Activated CD4-positive, alpha-beta T cell treated with anti-CD3 and anti-CD28 coated beads, Interleukin-2, amount 50 U/mL, for 4 hours (primary cell): ENCODE results near the gene SH3BP2.

Experiments used
- DNase-seq, 2 experiments: peaks; one replicate each; pipeline ENCODE4 v3.0.0-alpha.2; 2020

Gene SH3BP2

DNA sequence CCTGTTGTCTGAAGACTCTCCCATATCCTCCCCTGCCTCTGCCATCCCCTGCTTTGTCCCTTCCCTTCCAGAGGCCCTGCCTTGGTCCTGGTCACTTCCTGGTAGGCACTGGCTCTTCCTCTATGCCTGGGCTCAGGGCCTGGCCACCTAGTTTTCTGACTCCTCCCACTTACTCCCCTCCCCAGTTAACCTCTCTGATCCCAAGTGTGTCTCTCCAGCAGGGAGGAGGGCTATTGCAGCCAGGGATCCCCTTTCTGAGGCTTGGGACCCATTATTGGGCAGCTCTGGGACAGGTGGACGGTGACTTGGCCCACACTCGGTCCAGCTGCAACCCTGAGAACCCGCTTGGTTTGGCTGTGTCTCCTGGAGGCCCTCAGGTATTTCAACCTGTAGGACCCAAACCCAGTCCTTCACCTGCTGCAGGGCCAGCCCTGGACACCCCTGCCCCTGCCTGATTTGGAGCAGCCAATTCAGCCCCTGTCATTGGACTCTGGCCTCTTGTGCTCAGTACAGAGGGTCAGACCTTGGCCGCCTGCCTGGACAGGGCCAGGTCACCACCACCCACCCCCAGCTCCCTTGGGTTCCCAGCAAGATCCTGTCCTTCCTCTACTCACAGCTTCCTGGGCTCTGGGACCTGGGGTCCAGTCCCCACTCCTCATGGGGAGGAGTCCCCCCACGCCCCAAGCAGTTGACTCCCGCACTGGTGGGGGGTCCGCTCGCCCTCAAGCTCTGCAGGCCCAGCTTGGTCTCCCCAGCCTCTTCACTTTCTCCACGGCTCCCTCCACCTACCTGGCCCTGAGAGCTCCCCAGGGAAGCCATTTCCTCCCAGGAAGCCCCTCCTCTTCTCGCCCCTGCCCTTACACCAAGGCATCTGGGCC is 1.1 kb upstream of the SH3BP2 start:
- DNase-seq = no peak

DNA sequence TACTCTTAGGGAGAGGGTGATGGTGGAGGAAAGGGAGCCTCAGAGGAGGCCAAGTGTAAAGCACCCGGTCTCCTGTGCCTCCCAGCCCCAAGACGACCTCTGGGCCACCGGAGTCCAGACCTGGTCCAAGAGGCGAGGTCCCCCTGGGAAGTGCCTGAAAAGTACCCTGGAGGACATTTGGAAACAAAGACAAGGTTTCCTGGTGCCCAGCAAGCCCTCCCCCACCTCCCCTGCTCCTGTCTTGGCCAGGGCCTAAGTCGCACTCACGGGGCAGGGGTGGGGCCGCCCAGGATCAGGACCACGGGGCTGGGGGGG is 532 bp upstream of the SH3BP2 start:
- DNase-seq = no peak

DNA sequence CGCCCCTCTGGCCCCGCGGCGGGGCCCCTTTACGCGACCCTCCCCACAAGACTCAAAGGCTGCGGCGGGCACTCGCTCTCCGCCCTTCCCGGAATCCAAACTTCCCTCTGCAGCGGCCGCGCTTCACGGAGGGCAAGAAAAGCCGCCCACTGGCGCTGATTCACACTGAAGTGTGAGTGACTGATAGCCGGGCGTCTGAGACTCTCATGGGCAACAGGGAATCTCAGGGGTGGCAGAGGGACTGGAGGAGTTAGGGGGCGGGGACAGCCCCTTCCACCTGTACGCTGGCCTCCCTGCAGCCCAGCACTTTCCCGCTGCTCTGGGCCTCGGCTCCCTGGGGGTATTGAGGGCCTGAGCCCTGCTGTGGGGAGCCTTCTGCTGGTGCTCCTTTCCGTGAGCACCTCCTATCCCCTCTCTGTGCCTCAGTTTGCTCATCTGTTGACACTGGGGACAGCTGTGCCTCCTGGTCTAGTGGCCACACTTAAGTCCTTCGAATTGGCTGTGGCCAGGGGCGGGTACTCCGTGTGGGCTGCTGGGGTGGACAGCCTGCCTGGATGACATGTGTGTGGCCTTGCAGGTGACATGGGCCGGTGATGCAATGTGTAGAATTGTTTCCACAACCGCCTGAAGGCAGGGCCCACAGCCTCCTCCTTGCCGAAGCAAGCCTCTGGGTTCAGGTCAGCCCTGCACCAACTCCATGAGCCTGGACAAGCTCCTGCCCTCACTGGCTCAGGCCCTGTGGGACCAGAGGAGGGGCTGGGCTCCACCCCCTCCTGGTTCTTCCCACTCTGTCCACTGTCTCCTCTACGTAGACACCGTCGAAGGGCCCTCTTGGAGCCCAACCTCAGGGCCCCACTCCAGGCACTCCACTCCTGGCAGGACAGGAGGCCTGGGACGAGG is 951 bp downstream of the SH3BP2 start:
- peak; percentile 52 to 57 for DNase-seq

DNA sequence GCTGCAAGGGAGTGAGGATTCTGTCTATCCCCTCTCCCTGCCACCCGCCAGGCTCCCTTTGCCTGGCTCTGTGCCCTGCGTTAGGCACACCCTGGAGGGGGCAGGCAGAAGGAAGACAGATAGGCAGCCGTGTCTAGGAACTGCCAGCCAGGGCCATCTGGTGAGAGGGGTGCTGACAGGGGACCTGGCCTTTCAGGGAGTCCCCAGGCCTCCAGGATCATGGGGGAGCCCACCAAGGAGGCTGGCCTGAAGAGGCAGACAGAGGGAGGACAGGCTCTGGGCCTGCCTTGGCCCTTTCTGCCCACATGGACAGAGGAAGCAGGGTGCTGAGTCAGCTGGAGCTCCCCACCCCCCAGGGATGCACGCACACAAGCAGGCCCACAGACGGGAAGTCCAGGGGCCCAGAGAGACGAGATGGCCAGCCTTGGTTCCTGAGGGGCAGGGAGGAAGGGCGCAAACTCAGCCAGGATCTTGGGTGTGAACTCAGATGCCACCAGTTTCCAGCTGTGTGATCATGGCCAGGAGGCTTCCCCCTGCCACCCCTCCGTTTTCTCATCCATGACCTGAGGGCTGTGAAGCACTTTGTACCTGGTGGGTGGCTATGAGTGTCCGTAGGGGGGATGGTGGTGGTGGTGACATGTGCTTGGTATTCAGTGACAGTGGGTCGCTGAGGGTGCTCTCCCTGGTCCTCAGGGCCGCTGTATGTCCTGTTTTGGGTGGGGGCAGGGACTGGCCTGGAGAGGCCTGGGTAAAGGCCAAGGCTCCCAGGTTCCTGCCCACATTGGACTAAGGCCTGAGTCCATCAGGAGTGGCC is 1.8 kb downstream of the SH3BP2 start:
- DNase-seq = no peak

DNA sequence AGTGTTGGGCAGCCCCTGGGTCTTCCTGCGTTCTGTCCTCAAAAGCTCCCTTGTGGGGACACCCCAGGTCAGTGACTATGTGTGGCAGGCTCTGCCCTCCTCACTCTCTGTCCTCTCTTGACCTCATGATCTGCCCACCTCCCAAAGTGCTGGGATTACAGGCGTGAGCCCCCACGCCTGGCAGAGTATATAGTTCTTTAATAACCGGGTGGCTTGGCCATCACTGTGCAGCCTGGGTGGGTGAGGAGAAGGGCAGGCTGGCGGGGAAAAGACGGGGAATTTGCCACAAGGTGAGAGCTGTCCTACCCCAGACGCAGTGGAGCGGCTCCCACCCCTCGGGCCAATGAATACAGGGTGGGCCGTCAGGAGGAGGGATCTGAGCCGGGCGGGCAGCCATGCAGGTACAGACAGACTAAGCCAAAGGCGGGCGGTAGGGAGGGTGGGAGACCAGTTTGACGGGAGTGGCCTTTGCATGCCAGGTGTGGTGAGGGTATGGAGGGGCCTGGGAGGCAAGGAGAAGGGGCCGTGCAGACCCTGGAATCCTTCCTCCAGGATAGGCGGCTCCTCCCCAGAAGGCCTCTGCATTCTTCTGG is 2.5 kb downstream of the SH3BP2 start:
- no peak for DNase-seq

DNA sequence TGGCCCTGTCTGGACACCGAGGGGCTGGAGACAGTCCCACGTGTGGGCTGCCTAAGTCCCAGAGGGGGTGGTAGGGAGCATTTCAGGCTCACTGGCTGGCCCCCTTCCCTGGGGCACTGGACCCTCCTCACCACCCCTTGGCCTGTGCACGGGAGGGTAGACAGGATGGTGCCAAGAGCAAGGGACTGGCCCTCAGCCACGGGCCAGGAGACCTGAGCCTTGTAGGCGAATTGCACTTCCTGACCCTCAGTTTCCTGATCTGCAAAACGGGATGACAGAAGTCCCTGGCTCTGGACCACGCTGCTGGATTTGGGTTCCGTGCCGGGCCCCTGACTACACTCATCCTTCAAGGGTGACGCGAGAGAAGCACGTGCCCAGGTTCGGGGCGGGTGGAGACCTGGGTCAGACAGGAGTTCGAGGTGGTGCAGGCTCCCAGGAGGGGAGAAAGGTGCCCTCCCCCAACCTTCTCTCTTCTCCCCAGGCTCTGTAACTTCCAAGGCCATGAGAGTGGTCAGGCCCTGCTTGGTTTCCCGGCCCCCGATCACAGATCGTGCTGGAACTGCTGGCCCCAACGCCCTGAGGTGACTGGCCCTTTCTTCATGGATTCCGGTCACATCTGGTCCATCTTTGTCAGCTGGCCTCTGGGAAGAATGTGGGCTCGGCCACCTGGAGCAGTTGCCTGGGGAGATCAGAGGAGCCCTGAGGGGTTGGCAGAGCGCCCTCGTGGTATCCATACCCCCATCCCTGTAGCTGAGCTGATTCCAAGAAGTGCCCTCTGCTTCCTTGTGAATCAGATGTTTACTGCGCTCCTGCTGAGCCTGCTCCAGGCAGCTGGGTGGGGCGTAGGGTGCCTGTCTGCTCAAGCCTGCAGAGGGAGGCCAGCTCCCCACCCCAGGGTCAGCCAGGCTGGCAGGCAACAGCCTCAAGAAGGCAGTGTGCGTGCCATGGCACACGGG is 3.3 kb downstream of the SH3BP2 start:
- DNase-seq = no peak

DNA sequence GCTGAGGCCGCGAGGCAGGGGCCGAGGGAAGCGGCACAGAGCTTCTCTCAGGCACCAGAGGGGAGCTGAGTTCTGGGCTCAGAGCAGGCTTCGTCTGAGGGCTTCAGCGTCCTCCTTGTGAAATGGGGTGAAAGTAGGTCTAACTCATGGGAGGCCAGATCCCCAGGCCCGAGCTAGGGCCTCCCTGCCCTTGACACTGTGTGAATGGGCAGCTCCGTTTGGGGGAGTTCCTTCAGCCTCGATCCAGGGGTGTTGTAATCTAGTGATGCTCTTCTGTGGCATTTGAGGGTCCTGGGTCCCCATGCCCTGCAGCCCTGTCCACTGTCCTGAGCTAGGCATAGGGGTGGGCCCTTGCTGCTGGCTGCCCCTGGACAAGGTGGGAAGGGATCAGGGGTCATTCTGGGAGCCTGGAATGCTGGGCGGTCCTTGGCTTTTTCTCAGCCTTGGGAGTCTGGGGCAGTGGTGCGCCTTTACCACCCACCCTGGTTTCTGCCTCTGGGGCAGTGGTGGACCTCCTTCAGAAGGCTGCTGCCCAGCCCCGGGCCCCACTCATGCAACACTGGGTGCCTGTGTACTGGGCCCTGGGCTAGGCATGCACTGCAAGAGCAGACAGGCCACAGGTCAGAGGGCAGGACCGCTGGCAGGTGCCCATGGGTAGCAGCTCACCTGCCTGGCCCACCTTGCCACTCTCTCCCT is 4.1 kb downstream of the SH3BP2 start:
- DNase-seq = no peak

DNA sequence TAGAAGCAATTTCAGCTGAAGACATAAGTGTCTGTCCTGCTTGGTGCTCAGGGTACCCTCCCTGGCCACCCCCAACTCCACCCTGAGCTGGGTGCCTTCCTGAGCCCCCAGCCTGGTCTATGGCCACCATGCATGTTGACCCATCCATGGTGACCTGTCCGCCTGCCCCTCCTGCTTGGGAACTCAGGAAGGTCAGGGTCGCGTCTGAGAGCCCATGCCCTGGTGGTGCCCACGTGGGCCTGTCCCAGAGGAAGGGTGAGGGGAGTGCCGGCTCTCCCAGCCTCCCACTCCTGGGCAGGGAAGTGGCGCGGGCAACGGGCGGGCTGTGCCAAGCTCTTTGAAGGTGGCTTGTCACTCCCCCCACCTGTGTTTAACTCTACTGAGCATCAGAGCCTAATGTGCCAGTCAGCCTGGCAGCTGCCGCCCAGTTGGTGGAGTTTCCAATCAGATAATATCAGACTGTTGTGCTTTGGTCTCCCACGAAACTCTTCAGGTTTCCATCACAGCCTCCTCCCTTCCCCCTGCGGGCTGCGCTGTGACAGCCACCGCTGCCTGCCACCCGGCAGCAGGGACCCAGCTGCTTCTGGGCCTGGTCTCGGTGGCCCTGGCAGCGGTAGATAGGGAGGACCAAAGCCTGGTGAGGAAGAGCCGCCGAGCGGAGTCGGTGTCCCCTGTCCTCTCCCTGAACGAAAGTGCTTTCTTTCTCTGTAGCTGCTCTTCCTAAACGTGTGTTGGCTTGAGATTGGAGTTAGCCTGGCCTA is 4.8 kb downstream of the SH3BP2 start:
- DNase-seq = peak; percentile 62 to 69

DNA sequence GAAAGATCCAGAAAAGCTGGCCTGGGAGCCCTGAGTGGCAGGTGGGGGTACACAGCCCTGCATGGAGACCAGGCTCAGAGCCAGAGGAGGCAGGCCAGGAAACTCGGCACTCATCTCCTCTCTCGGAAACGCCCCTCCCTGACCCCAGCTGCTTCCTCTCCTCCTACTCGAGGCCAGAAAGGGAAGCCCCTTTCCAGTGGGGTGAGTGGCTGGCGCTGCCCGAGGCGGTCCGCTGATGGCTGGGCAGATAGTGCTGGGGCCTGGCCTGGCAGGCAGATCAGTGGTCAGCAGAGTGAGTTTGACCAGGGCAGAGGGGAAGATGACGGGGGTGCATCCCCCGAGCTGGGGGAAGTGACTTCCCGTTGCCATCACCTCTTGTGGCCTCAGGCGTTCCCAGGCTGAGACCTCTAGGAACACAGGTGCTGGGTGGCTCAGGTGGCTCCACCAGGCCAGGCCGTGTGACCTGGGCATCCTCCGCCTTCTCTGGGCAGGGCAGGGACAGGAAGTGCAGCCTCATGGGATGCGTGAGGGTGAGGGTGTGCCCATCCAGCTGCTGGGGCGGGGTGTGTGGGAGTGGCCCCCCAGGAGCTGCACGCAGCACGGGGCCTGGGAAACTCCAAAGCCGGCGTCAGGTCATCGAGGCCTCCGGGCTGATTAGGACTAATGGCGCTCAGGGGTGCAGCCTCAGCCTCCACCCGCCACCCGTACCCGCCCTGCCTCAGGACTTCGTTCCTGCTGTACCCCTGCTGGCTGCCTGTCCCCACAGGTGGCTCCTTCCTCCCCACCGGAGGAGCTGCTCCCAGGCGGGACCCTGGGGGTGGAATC is 5.7 kb downstream of the SH3BP2 start:
- peak in 1 of 2 experiments; percentile 32 for DNase-seq

DNA sequence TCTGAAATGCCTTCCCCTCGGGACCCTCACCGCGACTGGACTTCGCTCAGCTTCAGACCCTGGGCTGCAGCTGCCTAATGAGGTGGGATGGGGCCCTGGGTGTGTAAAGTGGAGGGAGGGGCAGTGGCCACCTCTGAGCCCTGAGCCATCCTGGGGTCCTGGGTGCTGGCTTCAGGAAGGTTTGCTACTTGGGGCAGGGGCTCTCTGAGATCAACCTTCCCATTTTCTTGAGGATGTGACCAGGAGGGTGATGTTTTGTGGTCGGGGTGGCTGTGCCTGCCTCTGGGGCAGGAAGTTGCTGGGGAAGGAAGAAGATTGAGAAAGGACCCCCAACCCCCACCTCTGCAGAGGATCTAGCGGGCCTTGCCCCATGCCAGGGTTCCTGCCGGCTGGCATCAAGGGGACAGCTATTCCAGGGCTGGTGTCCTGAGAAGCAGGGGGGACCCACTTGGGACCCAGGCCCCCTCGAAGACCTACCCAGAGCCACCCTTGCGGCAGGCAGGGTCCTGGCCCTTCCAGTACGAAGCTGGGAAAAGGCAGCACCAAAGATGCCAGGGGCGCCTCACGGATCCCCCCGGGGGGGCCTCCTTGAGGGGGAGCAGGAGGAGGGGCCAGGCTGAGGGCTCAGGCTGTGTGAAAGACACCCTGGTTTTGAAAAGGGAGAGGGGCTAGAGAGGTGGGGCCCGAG is 6.5 kb downstream of the SH3BP2 start:
- DNase-seq = no peak

DNA sequence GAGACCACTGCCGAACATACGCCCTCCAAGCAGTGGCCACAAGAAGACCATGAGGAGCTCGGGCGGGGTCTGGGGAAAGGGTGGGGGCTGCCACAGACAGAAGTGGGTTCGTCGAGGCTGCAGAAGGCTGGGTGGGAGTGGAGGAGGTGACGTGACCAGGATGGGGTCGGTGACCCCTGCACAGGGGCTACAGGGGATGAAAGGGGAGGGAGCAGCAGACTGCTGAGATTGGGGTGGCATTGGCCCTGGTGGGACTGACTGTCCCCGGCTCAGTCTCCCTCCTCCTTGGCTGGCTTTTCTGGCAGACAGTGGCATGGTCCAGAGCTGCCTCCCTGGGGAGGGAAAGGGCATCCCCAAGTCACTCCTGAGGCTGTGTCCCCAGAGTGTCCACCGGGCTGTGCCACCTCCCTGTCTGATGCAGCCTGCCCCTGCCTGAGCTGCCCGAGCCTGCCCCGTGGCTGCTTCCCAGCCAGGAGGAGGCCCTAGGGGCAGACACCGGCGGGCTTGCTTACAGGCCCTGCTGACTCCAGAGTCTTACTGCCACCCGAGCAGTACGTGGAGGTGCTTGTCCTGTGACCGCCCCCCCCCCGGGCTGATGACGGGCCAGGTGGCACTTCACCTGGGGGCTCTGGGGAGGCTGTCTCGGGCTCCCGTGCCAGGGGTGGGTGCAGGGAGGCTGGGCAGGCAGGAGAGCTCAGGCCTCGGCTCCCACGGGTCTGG is 7.2 kb downstream of the SH3BP2 start:
- no peak for DNase-seq

DNA sequence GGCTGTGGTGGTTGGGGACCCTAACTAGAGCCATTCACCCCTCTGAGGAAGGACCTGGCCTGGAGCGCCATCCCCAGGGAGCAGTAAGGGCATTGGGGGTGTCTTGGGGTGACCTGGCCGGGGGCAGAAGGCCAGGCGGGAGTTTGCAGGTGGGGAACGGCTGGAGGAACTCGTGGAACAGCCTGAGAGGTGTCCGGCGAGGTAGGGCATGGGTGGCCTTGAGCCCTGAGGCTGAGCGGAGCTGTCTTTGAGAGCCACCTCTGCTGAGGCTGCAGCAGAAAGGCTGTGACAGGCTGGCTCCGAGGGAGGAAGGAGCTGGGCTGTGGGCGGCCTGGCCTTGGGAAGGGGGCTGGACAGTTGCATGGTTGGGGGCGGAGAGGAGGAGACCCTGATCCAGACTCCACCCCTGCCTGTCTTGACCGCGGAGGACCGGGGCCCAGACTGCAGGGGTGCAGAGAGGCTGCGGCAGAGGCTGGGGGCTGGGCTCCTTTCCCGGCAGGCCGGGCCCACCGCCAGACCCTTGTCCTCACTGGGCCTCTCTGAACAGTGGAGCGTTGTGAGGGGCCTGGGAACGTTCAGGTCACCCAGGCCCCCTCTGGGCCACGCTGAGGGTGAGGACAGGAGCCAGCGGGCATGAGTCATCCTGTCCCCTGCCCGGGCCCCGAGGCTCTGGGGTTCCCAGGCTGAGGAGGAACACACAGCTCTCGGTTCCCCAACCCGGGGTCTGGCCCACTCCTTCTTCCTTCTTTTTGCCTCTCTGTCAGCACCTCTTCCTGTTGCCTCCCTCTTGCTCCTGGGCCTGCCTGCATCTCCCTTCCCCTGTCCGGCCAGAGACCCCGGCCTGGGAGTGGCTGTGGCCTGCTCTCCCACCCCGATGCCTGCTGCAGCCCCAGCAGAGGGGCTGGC is 8.1 kb downstream of the SH3BP2 start:
- DNase-seq = no peak

DNA sequence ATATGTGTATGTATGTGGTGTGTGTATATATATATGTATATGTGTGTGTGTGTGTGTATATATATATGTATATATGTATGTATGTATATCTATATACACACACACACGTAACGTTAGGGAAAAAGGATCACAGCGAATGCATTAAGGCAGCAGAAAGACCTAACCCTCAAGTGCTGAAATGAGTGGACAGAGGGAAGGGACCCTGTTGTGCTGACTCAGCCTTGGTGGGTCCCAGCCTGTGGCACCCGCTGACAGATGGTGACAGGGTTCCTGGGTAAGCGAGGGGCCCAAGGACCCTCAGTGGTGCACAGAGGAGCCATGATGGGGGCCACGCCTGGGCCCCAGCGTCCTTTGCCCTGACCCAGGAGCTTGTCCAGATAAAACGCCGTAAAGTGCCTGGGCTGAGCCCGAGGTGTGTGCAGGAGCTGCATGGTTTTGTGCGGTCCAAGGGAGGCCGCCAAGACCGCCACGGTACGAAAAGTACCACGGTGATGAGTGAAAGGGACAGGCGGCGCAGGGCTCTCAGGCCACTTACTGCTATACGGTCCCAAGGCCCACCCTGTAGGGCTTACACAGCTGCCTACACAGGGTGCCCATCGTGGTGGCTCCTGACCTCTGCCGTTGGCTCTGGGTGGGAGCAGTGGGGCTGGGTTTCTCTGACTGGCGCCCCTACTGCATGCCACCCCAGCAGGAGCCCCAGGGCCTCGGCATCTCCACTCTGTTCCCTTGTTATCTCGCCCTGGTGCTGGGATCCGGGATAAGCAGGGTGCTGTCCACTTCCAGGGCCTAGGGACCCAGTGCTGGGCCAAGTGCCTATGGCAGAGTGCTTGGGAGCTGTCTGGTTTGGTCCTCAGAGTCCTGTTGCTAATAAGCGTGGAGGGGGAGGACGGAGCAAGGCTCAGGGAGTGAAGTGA is 10.0 kb downstream of the SH3BP2 start:
- no peak for DNase-seq

DNA sequence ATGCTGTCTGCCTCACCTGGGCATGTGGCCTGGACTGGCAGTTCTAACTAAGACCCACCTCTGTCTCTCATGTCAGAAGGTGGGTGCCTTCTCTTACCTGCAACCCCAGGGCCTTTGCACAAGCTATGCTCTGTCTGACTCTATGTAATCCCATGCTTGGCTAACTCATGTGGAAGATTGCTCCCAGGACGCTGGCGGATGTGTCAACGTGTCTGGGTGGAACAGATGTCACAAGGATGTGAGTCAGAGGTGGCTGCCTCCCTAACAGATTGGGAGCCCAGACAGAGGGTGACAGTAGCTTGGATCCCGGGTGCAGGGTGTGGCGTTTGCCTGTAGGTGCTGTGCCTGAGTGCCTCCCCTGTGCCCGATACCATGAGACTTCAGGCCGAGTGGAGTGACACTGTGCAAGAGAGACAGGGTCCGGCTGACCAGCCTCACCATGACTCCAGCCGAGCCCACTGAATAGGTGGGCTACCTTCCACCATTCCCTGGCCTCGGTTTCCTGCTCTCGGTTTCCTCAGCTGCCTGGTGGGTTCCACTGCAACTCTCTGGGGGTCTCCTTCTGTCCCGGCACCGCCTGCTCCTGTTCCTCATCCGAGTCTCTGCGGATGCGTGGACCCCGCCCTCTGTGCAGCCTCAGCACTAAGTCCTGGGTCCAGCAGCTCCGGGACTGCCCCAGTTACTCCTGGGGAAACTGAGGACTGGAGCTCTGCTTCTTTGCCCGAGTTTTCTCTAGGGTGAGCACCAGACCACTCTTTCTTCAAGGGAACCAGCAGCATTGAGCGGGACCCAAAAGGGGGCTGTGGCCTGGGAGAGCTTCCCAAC is 11.0 kb downstream of the SH3BP2 start:
- DNase-seq = no peak
